ENCODE measurements around the gene MTRR. TPM values are rescaled to one million over a fixed set of nuclear protein-coding genes. Genes with fewer than 3 reads are reported as not detected.

Gene MTRR
- polyA plus RNA-seq, 3 donors = 18.0 to 25.5 (median 22.1) TPM

- Histone ChIP-seq H3K4me2 (replicated peaks; ENCODE audit: extremely low read depth, low read length, poor library complexity, severe bottlenecking) (no peak overlapping the region), H3K27me3 (ENCODE audit: control insufficient read depth in 2 of 2, insufficient read depth in 2 of 2, low read length in 2 of 2) (no peaks in the 10 kb centered on the region), H3K9me3 (replicated peaks in 1 of 2; ENCODE audit: control insufficient read depth in 1 of 2, insufficient read depth in 1 of 2, low read length in 2 of 2) (no peaks in the 10 kb centered on the region), H3K36me3 (replicated peaks in 1 of 2; ENCODE audit: control insufficient read depth in 1 of 2, insufficient read depth in 2 of 2, low read length in 2 of 2) (peaks cover 44 to 54% of the 10 kb centered on the region in 2 donors), H3K27ac (ENCODE audit: low read depth in 1 of 2, low read length in 2 of 2) (no peak overlapping the region), H3K4me1 (ENCODE audit: control insufficient read depth in 1 of 2, insufficient read depth in 2 of 2, low read length in 2 of 2) (no peaks in the 10 kb centered on the region), H2AFZ (ENCODE audit: insufficient read depth, low read depth, low read length, poor library complexity, severe bottlenecking) (no peak overlapping the region), H3K9ac (ENCODE audit: insufficient read depth, low read length, poor library complexity, severe bottlenecking) (no peak overlapping the region), H3K4me3 (replicated peaks in 1 of 3; ENCODE audit: low read depth in 2 of 3, low read length in 3 of 3) (no peak overlapping the region), H3K79me2 (ENCODE audit: insufficient read depth, low read length) (no peaks in the 10 kb centered on the region), H4K20me1 (ENCODE audit: insufficient read depth, low read length) (no peaks in the 10 kb centered on the region)
- intact Hi-C loops (cut with micrococcal nuclease) = no loop called here
- 20% methylated on average over 1 of the region's 9 CpGs for WGBS (ENCODE audit: insufficient coverage)
- no peak for DNase-seq
- H3K4me3 Mint-ChIP-seq = no peak overlapping the region
- peak overlapping the region in 2 of 7 donors; percentile 7 to 13 for H3K27ac Mint-ChIP-seq
- TF ChIP-seq, protein P1, sequence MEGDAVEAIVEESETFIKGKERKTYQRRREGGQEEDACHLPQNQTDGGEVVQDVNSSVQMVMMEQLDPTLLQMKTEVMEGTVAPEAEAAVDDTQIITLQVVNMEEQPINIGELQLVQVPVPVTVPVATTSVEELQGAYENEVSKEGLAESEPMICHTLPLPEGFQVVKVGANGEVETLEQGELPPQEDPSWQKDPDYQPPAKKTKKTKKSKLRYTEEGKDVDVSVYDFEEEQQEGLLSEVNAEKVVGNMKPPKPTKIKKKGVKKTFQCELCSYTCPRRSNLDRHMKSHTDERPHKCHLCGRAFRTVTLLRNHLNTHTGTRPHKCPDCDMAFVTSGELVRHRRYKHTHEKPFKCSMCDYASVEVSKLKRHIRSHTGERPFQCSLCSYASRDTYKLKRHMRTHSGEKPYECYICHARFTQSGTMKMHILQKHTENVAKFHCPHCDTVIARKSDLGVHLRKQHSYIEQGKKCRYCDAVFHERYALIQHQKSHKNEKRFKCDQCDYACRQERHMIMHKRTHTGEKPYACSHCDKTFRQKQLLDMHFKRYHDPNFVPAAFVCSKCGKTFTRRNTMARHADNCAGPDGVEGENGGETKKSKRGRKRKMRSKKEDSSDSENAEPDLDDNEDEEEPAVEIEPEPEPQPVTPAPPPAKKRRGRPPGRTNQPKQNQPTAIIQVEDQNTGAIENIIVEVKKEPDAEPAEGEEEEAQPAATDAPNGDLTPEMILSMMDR (IDR thresholded peaks at IDR 0.05) = no peak
- peaks cover 0 to 4% (median 3%) of the 10 kb centered on the region in 3 donors for H3K27me3 Mint-ChIP-seq (ENCODE audit: low read depth in 3 of 3)
- H3K36me3 Mint-ChIP-seq = peaks cover 49 to 50% of the 10 kb centered on the region in 2 donors
- peaks cover 0 to 6% (median 2%) of the 10 kb centered on the region in 7 donors for H3K9me3 Mint-ChIP-seq
- no peaks in the 10 kb centered on the region for H3K4me1 Mint-ChIP-seq
These were observed 10.9 kb upstream of the MTRR start for GRCh38 chr5:7857926-7858632.

DNA sequence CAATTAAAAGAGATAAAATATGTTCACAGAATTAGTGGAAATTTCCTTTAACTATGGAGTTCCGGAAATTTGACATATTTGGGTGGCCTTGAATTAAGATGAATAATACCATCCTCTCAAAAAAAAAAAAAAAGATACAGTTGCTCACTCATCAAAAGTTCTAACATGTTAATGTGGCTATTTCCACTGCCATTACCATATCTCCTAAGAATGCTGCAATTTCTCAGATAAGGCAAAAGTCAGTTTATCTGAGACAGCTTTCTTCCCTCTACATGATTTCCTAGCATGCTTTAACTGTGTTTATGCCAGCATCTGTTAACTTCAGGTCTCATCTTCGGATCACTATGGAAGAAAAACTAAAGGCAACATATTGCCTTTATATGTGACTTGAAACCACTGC lies 2.8 kb upstream of the MTRR start:
- H3K4me3 Mint-ChIP-seq = no peak overlapping the region
- H3K9ac ChIP-seq (ENCODE audit: insufficient read depth, low read length, poor library complexity, severe bottlenecking) = no peak overlapping the region
- no peaks in the 10 kb centered on the region for H3K27me3 Mint-ChIP-seq (ENCODE audit: low read depth in 3 of 3)
- no peak overlapping the region for H3K4me3 ChIP-seq (replicated peaks in 1 of 3; ENCODE audit: low read depth in 2 of 3, low read length in 3 of 3)
- peaks cover 35 to 57% of the 10 kb centered on the region in 2 donors for H3K36me3 ChIP-seq (replicated peaks in 1 of 2; ENCODE audit: control insufficient read depth in 1 of 2, insufficient read depth in 2 of 2, low read length in 2 of 2)
- DNase-seq = no peak
- 100% methylated on average over 1 of the region's 2 CpGs for WGBS (ENCODE audit: insufficient coverage)
- H3K4me2 ChIP-seq (replicated peaks; ENCODE audit: extremely low read depth, low read length, poor library complexity, severe bottlenecking) = no peak overlapping the region
- peaks cover 41 to 50% of the 10 kb centered on the region in 2 donors for H3K36me3 Mint-ChIP-seq
- no peak overlapping the region for H3K27ac Mint-ChIP-seq
- intact Hi-C loops (cut with micrococcal nuclease) = loop anchor here in 1 of 2 donors (10.0 kb wide), 1 partner anchor 1231 kb away; the partner anchor contains the start of genes NSUN2 and SRD5A1
- TF ChIP-seq, protein P1 (IDR thresholded peaks at IDR 0.05) = no peak
- no peaks in the 10 kb centered on the region for H3K9me3 ChIP-seq (replicated peaks in 1 of 2; ENCODE audit: control insufficient read depth in 1 of 2, insufficient read depth in 1 of 2, low read length in 2 of 2)
- H3K9me3 Mint-ChIP-seq = no peaks in the 10 kb centered on the region
- no peak overlapping the region for H2AFZ ChIP-seq (ENCODE audit: insufficient read depth, low read depth, low read length, poor library complexity, severe bottlenecking)
- no peaks in the 10 kb centered on the region for H3K27me3 ChIP-seq (ENCODE audit: control insufficient read depth in 2 of 2, insufficient read depth in 2 of 2, low read length in 2 of 2)
- peaks cover 4% of the 10 kb centered on the region for H4K20me1 ChIP-seq (ENCODE audit: insufficient read depth, low read length)
- H3K4me1 ChIP-seq (ENCODE audit: control insufficient read depth in 1 of 2, insufficient read depth in 2 of 2, low read length in 2 of 2) = peaks cover 17 to 27% of the 10 kb centered on the region in 2 donors
- H3K27ac ChIP-seq (ENCODE audit: low read depth in 1 of 2, low read length in 2 of 2) = no peak overlapping the region
- H3K79me2 ChIP-seq (ENCODE audit: insufficient read depth, low read length) = peaks cover 40% of the 10 kb centered on the region
- peaks cover 36% of the 10 kb centered on the region for H3K4me1 Mint-ChIP-seq
